B cell (primary cell): ENCODE results near the gene CRTAC1.

Experiments
- EZH2 ChIP-seq: IDR thresholded peaks from 2 replicates; pipeline ENCODE4 v1.6.1; 2012; ENCODE audit warnings: borderline replicate concordance, low read depth, mild to moderate bottlenecking, moderate library complexity, low read length; ENCODE audit not compliant: insufficient read depth, poor library complexity, severe bottlenecking
- TF ChIP-seq, protein P1 (sequence below): fragments of 200-600 bp; IDR thresholded peaks from one replicate; pipeline ENCODE4 v1.8.0; 2022; ENCODE audit warnings: antibody characterized with exemption, mild to moderate bottlenecking

GRCh38 chr10:98047009-98047741 is 16.8 kb upstream of the CRTAC1 start:
- TF ChIP-seq, protein P1, sequence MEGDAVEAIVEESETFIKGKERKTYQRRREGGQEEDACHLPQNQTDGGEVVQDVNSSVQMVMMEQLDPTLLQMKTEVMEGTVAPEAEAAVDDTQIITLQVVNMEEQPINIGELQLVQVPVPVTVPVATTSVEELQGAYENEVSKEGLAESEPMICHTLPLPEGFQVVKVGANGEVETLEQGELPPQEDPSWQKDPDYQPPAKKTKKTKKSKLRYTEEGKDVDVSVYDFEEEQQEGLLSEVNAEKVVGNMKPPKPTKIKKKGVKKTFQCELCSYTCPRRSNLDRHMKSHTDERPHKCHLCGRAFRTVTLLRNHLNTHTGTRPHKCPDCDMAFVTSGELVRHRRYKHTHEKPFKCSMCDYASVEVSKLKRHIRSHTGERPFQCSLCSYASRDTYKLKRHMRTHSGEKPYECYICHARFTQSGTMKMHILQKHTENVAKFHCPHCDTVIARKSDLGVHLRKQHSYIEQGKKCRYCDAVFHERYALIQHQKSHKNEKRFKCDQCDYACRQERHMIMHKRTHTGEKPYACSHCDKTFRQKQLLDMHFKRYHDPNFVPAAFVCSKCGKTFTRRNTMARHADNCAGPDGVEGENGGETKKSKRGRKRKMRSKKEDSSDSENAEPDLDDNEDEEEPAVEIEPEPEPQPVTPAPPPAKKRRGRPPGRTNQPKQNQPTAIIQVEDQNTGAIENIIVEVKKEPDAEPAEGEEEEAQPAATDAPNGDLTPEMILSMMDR: no peak
- no peak for TF ChIP-seq EZH2
